Cerebellar cortex (tissue), 1 donor: ENCODE measurements around the gene TEC.

ENCODE experiments used
- DNase-seq: peaks from one replicate; pipeline ENCODE4 v3.0.0-alpha.2; 2015; ENCODE audit warnings: low spot score

Gene TEC

GRCh38 chr4:48269861-48270522 is 354 bp upstream of the TEC start:
- peak; percentile 24 for DNase-seq

DNA sequence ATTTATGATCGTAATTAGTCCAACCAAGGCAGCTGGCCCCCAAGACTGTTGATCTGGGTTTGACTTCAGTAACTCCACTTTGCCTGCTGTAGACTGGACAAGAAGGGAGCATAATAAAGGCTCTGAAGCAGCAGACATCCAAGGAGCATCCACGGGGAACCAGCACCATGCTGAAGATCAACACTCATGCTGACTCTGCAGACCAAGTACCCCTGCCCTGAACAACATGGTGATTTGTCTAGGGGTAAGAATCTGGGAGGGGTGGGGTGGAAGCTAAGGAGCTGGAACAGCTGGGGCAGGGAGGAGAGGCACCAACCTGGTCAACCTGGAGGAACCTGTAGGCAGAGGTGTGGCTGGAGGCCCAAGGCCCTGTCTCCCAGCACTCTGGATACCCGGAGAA is 2.1 kb downstream of the TEC start:
- DNase-seq = no peak

DNA sequence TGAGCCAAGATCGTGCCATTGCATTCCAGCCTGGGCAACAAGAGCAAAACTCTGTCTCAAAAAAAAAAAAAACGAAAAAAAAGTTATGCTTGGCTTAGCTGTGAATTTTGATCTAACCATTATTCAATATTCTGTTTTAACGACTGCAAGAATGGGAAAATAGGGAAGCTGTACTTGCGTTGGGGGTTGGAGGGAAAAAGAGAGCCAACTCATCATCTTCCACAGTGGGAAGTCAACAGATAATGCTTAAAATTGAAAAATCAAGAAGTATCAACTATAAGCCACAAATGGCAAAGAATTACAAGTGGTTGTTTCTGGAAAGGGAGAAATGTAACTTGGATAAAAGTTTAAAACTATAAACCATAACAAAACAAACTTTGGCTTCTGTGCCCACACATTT is 2.9 kb downstream of the TEC start:
- DNase-seq = no peak

DNA sequence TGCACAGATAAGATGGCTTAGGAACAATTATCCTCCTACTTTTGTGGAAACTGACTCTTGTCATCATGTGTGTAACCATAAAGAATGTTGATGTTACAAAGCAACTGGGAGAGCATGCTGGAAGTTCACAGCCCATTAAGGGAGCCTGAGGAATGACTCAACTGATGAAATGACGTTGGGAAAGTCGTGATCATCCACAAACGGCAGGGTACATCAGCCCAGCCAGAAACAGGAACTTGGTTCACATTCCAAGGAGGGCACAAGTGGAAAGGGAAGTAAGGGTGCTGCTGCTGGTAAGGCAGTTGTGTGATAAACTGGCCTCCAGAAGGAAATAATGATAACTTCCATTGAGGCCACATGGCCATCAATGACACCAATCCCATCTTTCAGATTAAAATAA is 6.7 kb downstream of the TEC start:
- DNase-seq = no peak

DNA sequence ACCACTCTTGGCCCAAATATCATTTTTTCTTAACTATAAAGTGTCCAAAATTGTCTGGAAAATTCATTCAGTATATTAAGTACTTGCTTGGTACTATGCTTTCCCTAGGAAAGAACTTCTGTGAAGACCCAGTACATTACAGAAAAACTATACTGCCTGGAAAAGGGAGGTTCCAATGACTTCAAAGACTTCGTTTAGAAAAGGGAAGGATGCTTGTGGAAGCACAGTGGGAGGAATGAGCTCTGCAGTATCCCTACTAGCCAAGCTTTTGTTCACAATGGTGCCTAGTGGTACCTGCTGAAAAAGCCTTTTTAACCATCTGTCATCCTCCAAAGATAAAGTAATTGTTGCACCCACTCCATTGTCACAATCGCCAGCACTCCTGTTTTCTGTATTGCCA is 7.2 kb downstream of the TEC start:
- DNase-seq = no peak

- no peak for DNase-seq
Observed at GRCh38 chr4:48261281-48261680, 8.4 kb downstream of the TEC start.

GRCh38 chr4:48259748-48260147 is 9.9 kb downstream of the TEC start:
- no peak for DNase-seq

GRCh38 chr4:48258845-48259397 is 10.7 kb downstream of the TEC start:
- DNase-seq = no peak

DNA sequence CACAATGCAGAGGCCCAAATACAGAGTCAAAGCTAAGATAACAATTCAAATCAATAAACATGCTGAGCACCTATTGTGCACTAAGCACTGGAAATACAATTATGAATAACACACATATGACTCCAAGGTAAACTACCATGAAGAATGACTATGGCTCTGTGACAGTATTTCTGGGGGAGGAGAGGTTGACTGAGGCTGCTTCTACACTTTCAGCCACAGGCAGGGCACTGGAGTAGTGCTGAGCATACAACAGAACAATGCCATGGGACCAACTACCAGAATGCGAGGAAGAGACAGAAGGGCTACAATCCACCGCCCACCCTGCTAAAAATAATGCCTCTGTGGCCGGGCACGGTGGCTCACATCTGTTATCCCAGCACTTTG is 13.7 kb downstream of the TEC start:
- DNase-seq = no peak

DNA sequence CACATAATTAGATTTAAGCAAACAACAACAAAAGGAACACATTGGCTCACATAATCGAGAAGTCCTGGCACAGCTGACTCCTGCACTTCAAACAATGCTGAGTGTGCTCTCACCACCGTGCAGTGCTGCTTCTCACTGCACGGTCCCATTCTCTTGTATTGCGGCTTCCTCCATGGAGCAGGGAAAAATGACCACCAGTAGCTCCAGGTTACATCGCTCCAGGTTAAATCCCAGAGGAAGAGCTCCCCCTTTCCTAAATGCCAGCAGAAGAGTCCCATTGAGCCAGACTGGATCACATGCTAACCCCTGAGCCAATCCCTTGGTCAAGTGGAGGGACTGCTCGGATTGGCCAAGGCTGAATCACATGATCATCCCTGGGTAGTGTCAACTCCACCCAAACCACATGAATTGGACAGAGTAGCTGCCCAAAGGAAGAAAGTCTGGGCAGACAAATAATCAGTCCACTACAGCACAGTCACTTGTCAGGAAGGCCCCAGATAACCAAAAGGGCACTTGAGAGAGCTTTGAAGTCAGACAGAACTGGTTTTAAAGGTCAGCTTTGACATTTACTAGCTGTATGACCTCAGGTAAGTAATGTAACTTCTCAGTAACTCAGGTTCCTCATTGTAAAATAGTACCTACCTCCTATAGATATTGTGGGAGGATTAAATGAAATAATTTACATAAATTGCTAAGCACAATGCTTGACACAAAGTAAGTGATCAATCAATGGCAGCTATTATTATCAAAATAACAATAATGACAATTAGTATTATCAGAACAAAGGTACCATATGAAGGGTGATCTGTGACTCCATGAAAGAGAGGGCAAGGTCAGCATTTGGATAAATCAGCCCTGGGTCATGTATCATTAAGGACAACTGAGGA is 14.3 kb downstream of the TEC start:
- no peak for DNase-seq

DNA sequence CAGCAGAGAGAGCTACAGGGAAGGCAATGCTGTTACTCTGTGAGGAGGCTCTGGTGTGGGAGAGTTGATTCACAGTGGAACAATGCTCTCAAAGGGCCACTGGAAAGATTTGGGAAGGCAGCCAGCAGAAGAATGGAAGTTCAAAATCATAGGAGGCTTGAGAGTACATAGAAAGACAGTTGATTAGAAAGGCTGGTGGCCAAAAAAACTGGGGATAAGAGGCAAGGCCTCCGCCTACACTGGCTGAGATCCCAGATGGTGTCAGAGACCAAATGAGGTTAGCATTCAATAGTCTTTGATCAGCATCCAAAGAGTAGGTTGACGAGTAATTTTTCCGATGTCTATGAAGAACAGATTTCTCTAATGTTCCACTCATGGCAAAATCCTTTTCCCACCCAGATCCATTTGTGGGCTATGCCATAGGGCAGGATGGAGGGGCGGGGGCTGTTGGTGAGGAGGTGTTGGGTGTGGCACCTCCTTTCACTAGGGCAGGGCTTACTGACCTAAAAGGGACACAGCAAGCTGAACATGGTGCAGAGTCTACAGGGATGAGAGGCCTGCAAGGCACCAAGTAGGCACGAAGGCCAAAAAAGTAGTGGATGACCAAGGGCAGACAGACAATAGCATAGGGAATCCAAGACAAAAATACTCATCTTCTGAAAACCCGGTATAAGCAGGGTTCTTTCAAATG is 15.1 kb downstream of the TEC start:
- DNase-seq = no peak

- DNase-seq = no peak
Observed at GRCh38 chr4:48252313-48252712, 17.3 kb downstream of the TEC start.

- DNase-seq = no peak
Observed at GRCh38 chr4:48250980-48251379, 18.7 kb downstream of the TEC start.

- DNase-seq = no peak
Observed at GRCh38 chr4:48250343-48250742, 19.3 kb downstream of the TEC start.

GRCh38 chr4:48249378-48249777 is 20.3 kb downstream of the TEC start:
- no peak for DNase-seq

- no peak for DNase-seq
Observed at GRCh38 chr4:48248559-48248953, 21.1 kb downstream of the TEC start.

DNA sequence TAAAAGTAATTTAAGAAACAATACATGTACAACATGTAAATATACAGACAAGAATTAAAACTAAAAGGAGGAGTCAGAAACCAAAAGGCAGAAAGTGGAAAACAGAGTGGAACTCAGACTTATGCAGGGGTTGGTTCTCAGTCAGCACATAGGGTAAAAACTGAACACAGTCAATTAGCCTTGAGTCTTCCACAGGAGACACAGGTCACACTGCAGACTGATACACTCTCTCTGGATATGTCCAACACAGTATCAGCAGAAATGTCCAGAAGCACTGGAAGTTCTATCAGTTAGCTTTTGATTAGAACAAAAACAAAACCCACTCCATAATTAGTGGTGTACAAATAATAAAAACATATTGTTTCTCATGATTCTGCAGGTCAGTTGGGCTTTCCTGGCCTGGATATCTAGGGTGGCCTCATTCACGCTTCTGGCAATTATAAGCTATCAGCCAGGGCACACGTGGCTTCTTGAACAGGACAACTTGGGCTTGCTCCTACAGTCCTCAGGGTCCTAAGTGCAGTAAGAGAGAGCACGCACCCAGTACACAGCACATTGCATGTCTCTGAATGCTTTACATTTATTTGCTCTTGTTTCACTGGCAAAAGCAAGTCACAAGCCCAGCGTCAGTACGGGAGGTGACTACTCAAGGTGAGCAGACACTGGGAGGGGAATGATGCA is 21.6 kb downstream of the TEC start:
- DNase-seq = no peak

GRCh38 chr4:48247142-48247877 is 22.3 kb downstream of the TEC start:
- DNase-seq = no peak

- no peak for DNase-seq
Observed at GRCh38 chr4:48244665-48245064, 25.0 kb downstream of the TEC start.

- no peak for DNase-seq
Observed at GRCh38 chr4:48243887-48244286, 25.8 kb downstream of the TEC start.

DNA sequence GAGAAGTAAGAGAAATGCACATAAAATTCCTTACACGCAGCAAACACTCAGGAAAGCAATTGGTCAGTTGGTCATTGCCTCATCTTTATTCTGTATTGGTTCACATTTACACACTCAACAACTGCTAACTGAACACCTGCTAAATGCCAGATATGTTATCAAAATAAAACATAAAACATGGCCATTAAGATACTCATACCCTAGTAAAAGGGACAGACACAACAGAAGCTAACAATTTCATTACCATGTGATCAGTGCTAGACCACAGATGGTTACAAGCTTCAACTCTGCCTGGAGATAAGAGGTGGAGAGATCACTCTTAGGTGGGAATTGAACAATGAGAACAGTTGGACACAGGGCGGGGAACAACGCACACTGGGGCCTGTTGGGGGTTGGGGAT is 26.2 kb downstream of the TEC start:
- DNase-seq = no peak
